ENCODE measurements around the gene C4orf50.
"Not testable (repeated sequence)": the region's sequence is repeated elsewhere in the genome, so short reads cannot be mapped to it uniquely, and the experiment has no call there.

The C4orf50 gene

GRCh38 chr4:5884796-5885195 lies 133.4 kb downstream of the C4orf50 start:
- DNase-seq = no peak

GRCh38 chr4:5883916-5884315 lies 134.3 kb downstream of the C4orf50 start:
- no peak for DNase-seq

GRCh38 chr4:5882947-5883346 lies 135.3 kb downstream of the C4orf50 start:
- DNase-seq = no peak

GRCh38 chr4:5881340-5881739 lies 136.9 kb downstream of the C4orf50 start:
- no peak for DNase-seq

- no peak for DNase-seq
These were observed 139.9 kb downstream of the C4orf50 start for GRCh38 chr4:5878359-5878758.

GRCh38 chr4:5877392-5877791 lies 140.8 kb downstream of the C4orf50 start:
- DNase-seq = no peak

- no peak for DNase-seq
These were observed 143.3 kb downstream of the C4orf50 start for GRCh38 chr4:5874811-5875449.

- no peak for DNase-seq
These were observed 147.5 kb downstream of the C4orf50 start for GRCh38 chr4:5870701-5871100.

- no peak for DNase-seq
These were observed 148.1 kb downstream of the C4orf50 start for GRCh38 chr4:5869966-5870619.

GRCh38 chr4:5867866-5868265 lies 150.4 kb downstream of the C4orf50 start:
- no peak for DNase-seq

GRCh38 chr4:5866841-5867813 lies 151.1 kb downstream of the C4orf50 start:
- no peak for DNase-seq

- no peak for DNase-seq
These were observed 152.2 kb downstream of the C4orf50 start for GRCh38 chr4:5865896-5866599.

- no peak for DNase-seq
These were observed 154.6 kb downstream of the C4orf50 start for GRCh38 chr4:5863461-5864113.

- no peak for DNase-seq
These were observed 160.0 kb downstream of the C4orf50 start for GRCh38 chr4:5858020-5858769.

GRCh38 chr4:5857199-5857598 lies 161.0 kb downstream of the C4orf50 start:
- DNase-seq = no peak

GRCh38 chr4:5856362-5856761 lies 161.9 kb downstream of the C4orf50 start:
- DNase-seq = not testable (repeated sequence)

- no peak for DNase-seq
These were observed 163.3 kb downstream of the C4orf50 start for GRCh38 chr4:5854929-5855328.

- DNase-seq = no peak
These were observed 165.6 kb downstream of the C4orf50 start for GRCh38 chr4:5852523-5853202.

GRCh38 chr4:5851637-5852301 lies 166.5 kb downstream of the C4orf50 start:
- no peak for DNase-seq
